IPS-18c (cell line): ENCODE measurements around the gene USP24.
"Not testable (repeated sequence)": the region's sequence is repeated elsewhere in the genome, so short reads cannot be mapped to it uniquely, and the experiment has no call there.

Source experiments
- H3K4me3 ChIP-seq: 2 replicates; pipeline ENCODE4 v1.7.0; 2013; ENCODE audit warnings: low read depth, mild to moderate bottlenecking, low read length, moderate library complexity; ENCODE audit not compliant: insufficient read depth
- H3K9me3 ChIP-seq: one replicate; pipeline ENCODE4 v1.6.1; 2013; ENCODE audit warnings: mild to moderate bottlenecking, low read length, moderate library complexity; ENCODE audit not compliant: control insufficient read depth, insufficient read depth

USP24 gene

DNA sequence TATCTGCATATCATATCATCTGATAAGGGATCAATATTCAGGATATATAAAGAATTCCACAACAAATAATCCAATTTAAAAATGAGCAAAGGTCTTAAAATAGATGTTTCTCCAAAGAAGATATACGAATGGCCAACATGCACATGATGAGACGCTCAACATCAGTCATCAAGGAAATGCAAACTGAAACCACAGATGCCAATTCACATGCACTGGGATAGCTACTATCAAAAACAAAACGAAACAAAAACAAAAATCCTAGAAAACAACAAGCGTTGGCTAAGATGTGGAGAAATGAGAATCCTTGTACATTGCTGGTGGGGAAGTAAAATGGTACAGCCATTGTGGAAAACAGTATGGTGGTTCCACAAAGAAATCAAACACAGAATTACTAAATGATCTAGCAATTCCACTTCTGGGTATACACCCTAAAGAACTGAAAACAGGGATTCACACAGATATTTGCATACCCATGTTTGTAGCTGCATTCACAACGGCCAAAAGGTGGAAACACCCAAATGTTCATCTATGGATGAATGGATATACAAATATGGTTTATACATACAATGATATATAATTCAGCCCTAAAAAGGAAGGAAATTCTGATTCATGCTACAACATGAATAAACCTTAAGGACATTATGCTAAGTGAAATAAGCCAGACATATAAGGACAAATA lies 96.4 kb downstream of the USP24 start:
- H3K9me3 ChIP-seq, result no peaks in the 10 kb centered on the region

DNA sequence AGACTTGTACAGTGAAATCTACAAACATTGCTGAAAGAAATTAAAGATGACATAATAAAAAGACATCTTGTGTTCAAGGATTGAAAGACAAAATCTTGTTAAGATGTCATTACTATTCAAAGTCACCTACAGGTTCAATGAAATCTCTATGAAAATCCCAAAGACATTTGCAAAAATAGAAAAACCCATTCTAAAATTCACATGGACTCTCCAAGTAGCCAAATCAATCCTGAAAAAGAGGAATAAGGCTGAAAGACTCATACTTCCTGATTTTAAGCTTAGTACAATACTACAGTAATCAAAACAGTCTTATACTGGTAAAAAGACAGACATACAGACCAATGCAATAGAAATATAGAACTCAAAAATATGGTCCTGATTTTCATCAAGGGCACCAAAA lies 97.2 kb downstream of the USP24 start:
- Histone ChIP-seq H3K9me3 (no peaks in the 10 kb centered on the region), H3K4me3 (no peak overlapping the region)

More for the DNA sequence above, 96.4 kb downstream of the USP24 start:
- H3K4me3 ChIP-seq, result no peak overlapping the region

DNA sequence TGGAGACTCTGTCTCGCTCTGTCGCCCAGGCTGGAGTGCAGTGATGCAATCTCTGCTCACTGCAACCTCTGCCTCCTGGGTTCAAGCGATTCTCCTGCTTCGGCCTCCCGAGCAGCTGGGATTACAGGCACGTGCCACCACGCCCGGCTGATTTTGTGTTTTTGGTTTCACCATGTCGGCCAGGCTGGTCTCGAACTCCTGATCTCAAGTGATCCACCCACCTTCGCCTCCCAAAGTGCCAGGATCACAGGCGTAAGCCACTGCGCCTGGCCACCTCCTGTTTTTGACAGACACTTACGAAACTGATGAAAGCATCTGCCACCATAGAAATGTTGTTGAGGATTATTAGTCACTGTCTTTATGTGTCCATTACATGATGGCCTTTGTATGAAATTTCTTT lies 106.2 kb downstream of the USP24 start:
- H3K9me3 ChIP-seq, H3K4me3 ChIP-seq: not testable (repeated sequence)

DNA sequence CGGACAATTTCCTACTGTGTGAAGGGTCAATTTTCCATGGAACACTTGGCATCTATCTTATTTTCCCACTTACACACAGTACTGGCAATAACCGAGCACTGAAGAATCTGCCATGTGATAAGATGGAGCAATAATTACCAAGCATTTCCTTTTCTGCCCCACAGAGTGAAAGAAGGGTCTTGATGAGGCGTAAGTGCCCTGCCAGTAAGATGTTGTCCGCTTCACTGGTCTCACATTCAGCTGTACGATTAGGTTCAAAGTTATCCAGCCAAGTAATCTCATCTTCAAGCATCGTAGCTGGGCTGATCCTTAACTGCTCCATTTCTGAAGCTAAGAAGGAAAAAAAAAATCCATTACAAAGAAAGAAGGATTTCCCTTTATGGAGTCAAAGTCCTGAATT lies 108.1 kb downstream of the USP24 start:
- H3K9me3 ChIP-seq, result no peaks in the 10 kb centered on the region
- no peak overlapping the region for H3K4me3 ChIP-seq

DNA sequence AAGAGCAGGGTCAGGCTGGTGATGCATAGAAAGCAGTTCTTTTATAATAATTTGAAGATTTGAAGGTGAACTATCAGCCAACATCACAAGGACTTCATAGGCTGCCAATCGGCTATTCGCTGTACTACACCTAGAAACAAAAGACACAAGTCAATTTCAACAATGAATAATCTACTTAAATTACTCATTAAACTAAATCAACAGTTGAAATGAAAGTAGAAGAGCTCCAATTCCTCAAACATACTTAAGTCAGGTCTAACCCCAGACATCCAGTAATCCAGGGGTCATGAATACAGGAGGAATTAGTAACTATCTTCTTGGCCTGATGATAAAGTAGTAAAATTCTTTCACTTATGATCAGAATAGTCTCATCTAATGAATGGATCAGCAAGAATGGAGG lies 111.3 kb downstream of the USP24 start:
- Histone ChIP-seq H3K9me3 (no peaks in the 10 kb centered on the region), H3K4me3 (no peak overlapping the region)

DNA sequence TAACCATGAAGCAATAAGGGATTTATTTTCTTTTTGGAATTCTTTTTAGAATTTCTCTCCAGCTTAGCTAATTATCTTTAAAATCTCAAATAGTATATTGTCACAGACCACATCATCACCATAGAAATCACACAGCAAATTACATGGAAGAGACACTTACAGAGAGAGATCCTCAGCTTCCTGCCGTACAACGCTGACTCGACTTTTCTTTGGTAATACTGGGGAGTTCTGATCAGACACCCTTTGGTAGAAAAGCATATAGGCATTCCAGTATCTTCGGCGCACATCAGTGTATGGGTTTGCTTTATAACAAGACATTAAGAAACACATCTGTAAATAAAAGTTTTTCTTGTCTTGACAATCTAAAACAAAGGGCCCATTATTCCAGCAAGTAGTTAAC lies 120.1 kb downstream of the USP24 start:
- Histone ChIP-seq H3K4me3 (no peak overlapping the region), H3K9me3 (no peaks in the 10 kb centered on the region)

DNA sequence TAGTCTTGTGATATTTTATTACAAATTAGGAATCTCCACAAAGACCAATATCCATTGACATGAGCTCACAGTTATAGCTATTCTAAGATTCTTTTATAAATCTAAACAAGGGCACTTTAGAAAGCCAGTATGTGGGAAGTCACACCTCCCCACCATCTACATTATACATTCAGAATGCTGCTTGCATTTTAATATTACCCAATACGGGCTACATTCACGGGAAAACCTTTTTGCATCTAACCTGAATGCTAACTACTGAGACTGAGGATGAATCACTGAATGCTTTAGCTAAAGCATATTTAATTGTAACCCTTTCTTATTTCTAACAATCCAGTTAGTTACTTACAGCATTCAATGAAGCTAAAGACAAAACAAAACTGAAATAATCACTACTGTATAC lies 122.7 kb downstream of the USP24 start:
- Histone ChIP-seq H3K4me3 (no peak overlapping the region), H3K9me3 (no peaks in the 10 kb centered on the region)

DNA sequence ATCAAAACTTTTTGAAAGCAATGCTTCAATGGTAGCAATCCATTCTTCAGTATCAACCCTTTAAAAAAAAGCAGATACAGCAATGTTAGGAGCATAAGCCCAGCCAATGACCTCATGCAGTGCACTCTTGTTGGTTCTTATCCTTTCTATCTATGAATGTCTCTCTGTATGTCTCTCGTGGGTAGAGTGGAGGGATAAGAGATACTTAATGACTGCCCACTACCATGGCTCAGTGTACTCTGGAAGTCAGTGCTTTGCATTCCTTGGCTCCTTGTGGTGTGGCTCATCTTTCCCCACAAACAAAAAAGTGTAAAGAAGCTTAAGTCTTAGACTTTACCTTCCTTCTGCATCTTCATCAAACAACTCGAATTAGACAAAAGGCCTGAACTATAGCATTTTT lies 125.5 kb downstream of the USP24 start:
- no peak overlapping the region for H3K4me3 ChIP-seq
- no peaks in the 10 kb centered on the region for H3K9me3 ChIP-seq

DNA sequence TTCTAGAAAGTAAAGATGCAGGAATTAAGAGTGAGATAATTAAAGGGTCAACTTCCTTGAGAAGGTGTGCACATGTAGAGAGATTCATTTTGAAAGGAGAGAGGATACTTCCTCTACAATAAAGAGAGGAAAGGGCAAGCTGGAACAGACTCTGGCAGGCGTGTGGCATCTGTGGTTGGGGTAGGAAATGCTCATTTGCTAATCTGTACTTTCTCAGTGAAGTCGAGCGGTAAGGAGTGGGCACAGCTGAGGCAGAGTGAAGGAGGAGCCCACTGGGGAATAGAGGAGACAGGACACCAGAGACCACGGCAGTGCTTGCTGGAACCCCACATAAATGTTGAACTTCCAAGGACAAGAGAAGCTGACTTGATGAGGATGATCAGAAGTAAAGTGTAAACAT lies 126.8 kb downstream of the USP24 start:
- Histone ChIP-seq H3K4me3 (no peak overlapping the region), H3K9me3 (no peaks in the 10 kb centered on the region)

DNA sequence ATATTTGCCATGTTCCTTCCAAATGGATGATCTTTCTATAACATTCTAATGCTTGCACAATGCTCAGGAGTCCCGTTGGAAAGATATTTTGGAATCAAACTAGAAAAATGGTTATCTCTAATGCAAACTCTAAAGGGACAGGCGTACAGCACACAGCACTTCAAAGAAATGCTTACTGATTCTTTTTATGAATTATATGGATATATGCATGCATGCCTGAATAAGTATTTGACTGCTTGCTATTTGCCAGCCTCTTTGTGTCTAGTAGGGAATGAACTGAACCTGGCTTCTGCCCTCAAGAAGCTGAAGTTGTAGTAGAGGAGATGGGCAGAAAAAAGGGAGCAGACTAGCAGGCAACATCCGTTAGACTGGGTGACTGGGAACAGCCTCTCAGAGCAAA lies 127.7 kb downstream of the USP24 start:
- no peak overlapping the region for H3K4me3 ChIP-seq
- no peaks in the 10 kb centered on the region for H3K9me3 ChIP-seq

DNA sequence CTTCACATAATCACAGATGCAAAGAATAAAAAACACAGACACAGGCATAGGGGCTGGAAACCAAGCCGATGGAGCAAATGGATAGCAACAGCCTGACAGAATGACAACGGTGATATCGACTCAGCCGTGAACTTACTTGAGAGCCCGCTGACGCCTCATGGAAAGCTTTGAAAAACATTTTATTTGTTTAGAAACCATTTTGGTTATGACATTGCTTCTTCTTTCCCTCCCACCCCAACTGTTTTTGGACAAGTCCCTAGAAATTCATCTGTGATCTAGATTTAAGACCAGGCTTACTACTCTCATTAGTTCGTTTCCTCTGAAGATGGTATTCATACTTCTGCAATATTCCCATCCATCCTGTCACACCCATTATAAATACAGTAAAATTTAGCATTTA lies 130.9 kb downstream of the USP24 start:
- Histone ChIP-seq H3K4me3 (no peak overlapping the region), H3K9me3 (no peaks in the 10 kb centered on the region)

DNA sequence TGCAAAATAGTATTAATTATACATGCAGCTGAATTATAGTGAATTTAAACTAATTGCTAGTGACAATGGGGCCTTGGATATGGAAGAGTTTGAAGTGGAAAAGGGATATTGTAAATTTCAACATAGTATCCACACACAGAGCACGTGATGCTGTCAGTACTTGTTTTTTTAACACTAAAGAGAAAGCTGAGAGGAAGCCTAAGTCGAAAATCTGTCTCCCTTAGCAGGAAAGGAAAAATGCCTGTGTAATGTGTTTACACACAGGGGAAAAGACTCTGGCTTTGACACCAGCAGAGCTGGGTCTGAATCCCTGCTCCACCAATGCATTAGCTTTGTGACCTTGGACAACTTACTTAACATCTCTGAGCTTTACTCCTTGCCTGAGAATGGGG lies 133.3 kb downstream of the USP24 start:
- H3K9me3 ChIP-seq, result no peaks in the 10 kb centered on the region

DNA sequence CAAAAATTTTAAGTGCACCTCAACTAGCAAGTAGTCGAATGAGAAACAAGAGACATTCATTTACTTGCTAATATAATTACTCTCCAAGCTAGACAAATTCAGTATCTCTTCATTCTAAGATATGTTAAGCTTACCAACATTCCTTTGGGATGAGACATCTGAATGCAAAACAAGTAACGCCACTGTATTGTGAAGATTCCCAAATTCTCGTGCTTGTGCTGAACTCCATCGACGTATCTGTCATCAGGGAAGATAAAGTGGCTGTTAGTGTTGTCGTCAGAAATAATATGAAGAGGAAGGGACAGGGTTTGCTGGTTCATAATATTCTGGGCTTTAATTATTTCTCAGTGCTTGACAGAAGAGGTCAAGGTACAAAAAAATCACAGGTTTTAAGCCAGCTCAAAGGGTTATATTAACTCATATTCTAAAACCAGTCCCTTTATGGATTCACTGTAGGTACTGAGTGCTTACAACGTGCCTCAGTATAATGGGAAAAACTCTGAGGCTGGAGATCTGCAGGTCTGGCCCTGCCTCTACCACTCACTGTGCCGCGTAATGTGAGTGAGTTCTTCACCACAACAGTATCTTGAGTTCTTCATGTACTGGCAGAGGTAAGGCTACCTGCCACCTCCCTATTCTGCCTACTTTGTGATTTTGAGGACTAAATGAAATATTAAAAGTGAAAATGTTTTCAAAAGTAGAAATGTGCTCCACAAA lies 133.8 kb downstream of the USP24 start:
- no peak overlapping the region for H3K4me3 ChIP-seq

More for the DNA sequence above, 133.3 kb downstream of the USP24 start:
- H3K4me3 ChIP-seq, result no peak overlapping the region

DNA sequence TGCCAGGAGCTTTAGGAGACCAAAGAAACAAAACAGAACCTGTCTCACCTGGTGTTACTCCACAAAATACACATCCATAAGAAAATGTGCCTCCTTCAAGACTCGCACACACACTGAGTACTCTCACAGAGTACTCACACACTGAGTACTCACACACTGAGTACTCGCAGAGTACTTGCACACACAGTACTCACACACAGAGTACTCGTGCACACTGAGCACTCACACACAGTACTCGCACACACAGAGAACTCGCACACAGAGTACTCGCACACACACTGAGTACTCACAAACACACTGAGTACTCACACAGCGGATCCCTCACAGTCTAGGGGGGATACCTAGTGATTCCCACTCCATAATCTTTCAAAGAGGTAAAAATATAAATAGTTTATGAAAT lies 135.5 kb downstream of the USP24 start:
- H3K4me3 ChIP-seq, result no peak overlapping the region
- H3K9me3 ChIP-seq, result no peaks in the 10 kb centered on the region

More for the DNA sequence above, 133.8 kb downstream of the USP24 start:
- H3K9me3 ChIP-seq, result no peaks in the 10 kb centered on the region

DNA sequence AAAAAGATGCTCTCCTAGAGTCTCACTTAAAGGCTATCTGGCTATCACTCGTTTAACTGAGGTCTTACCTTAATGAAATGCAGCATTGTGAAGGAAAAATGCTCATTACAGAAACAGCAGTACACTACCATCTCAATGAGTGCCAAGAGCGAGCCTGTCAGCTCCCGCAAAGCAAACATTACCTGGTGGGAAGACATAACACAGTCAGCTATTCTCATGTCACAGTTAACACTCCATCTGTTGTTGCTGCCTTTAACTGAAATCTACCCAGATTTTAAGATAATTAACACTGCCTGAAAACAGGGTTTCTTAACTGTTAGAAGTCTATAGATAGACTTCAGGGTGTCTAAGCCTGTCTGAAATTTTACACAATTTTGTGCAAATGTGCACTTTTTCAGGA lies 136.7 kb downstream of the USP24 start:
- Histone ChIP-seq H3K4me3 (no peak overlapping the region), H3K9me3 (no peaks in the 10 kb centered on the region)

DNA sequence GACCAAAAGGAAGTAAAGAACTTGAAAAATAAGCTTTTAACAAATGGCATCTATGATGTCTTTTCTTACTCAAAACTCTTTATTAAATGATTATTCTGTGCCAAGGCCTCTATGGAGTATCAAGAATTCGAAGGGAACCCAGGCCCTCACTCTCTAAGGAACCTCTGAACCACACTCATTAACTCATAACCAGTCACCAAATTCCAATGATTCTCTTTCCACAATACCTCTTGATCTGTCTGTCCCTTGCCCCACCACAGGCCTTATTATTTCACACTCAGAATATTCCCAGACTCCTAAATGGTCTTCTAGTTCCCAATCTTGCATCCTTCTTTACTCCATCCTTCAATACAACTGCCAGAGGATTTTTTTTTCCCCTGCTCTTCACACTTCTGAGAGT lies 138.8 kb downstream of the USP24 start:
- no peaks in the 10 kb centered on the region for H3K9me3 ChIP-seq
- no peak overlapping the region for H3K4me3 ChIP-seq

DNA sequence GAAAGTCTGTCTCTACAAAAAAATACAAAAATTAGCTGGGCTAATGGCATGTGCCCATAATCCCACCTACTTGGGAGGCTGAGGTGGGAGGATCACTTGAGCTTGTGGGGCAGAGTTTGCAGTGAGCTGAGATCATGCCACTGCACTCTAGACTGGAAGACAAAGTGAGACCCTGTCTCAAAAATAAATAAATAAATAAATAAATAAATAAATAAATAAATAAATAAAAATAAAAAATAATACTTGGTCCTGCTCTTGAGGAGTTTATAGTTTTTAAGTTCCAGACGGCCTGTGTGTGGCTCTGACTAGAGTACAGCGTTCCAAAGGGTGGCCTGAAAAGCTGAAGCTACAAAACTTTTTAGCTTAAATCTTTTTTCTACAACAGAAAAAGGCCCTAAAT lies 140.7 kb downstream of the USP24 start:
- H3K9me3 ChIP-seq, result no peaks in the 10 kb centered on the region

DNA sequence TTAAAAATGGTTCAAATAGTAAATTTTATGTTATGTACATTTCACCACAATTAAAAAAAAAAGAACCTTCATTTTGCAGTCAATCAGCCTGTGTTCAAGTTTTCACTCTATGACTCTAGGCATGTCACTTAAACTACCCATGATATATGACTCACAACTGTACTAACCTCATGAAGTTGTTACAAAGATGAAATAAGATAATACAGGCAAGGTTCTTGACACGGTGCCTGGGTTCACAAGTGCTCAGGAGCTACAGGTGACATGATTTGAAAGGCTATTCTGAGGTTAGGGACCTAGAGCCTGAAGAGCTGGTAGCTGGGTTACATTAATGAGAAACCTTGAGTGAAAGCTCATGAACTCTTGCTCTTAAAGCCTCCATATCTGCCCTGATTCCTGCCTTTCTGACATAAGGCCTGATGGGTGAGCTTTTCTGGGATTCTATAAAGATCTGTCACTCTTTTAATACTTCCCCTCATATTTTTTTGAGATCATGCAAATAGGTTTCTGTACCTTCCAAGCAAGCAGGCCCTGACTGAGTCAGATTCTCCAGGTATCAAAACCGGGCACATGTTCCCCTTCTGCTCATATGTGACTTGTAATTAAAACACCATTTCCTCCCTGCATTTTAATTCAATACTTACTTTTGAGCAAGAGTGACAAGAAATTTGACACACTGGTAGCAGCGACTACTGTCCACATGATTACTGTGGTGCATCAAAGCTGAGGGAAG lies 141.8 kb downstream of the USP24 start:
- H3K9me3 ChIP-seq, result no peaks in the 10 kb centered on the region
- no peak overlapping the region for H3K4me3 ChIP-seq

More for the DNA sequence above, 140.7 kb downstream of the USP24 start:
- H3K4me3 ChIP-seq, result no peak overlapping the region
